HEK293T (cell line): Measurements from ENCODE around the gene NCL.

Source experiments
- BHLHE40 ChIP-seq: fragments of 450-650 bp; IDR thresholded peaks from 2 replicates; pipeline ENCODE4 v1.6.1; 2016; ENCODE audit warnings: mild to moderate bottlenecking, moderate library complexity, borderline replicate concordance
- HDGF ChIP-seq: fragments of 450-650 bp; IDR thresholded peaks from 2 replicates; pipeline ENCODE4 v1.6.1; 2017; ENCODE audit warnings: antibody characterized with exemption, borderline replicate concordance
- TARDBP ChIP-seq: fragments of 450-650 bp; IDR thresholded peaks from 2 replicates; pipeline ENCODE4 v1.6.1; 2016
- ZNF384 ChIP-seq: fragments of 450-650 bp; IDR thresholded peaks from 2 replicates; pipeline ENCODE4 v1.6.1; 2016

DNA sequence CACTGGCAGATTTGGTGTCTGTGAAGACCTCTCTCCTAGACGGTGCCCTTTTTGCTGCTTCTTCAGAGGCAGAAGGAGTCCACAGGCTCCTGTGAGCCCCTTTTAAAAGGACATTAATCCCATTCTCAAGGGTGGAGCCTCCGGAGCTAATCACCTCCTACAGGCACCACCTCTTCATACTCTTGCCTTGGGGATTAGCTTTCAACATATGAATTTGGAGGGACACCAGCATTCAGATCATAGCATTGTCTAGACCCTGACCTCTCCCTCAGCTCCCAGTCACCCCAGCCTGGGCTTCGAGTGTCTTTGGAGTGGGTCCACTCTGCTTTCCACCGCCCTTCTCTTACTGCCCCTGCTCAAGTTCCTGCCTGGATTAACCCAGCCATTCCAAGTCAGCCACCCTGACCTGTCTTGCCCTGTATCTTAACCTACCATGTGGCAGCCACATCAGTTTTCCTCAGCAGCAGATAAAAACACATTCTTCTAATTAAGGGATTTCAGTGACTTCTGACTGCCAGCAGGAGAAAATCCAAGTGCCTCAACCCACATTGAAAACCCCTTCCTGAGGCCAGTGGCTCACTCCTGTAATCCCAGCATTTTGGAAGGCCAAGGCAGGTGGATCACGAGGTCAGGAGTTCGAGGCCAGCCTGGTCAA, 6.1 kb upstream of the NCL start:
- TF ChIP-seq TARDBP = no peak
- no peak for TF ChIP-seq ZNF384
- no peak for TF ChIP-seq BHLHE40
- TF ChIP-seq HDGF = no peak
